HepG2 (cell line): Measurements from ENCODE around the gene ADM5. TPM values are rescaled to one million over a fixed set of nuclear protein-coding genes. Genes with fewer than 3 reads are reported as not detected.

ENCODE experiments used
- ARID2 ChIP-seq: sonication (generic); formaldehyde crosslinking; IDR thresholded peaks from 2 replicates; pipeline ENCODE4 v1.8.1; 2022; ENCODE audit warnings: mild to moderate bottlenecking, missing genetic modification reagents, borderline replicate concordance
- CERS6 ChIP-seq: sonication (generic); formaldehyde crosslinking; IDR thresholded peaks from 2 replicates; pipeline ENCODE4 v1.5.0; 2020; ENCODE audit warnings: missing genetic modification reagents
- DMAP1 ChIP-seq: IDR thresholded peaks from 2 replicates; pipeline ENCODE4 v1.6.1; 2016
- FUBP1 ChIP-seq: sonication (generic); formaldehyde crosslinking; IDR thresholded peaks from 2 replicates; pipeline ENCODE4 v1.5.1; 2020; ENCODE audit warnings: missing genetic modification reagents, mild to moderate bottlenecking, borderline replicate concordance
- IKZF1 ChIP-seq: fragments of 450-650 bp; IDR thresholded peaks from 2 replicates; pipeline ENCODE4 v1.7.1; 2016
- KLF11 ChIP-seq: IDR thresholded peaks from 2 replicates; pipeline ENCODE4 v1.6.1; 2016; ENCODE audit warnings: missing compliant biosample characterization
- KLF16 ChIP-seq, 2 experiments: sonication (generic) in 1 of 2; formaldehyde crosslinking in 1 of 2; IDR thresholded peaks; 2 replicates each; pipeline versions ENCODE4 v1.6.1 to v1.8.0; 2016 to 2023; ENCODE audit warnings: missing genetic modification reagents in 2 of 2, missing compliant biosample characterization in 1 of 2
- MXD3 ChIP-seq: IDR thresholded peaks from 2 replicates; pipeline ENCODE4 v1.6.1; 2016; ENCODE audit warnings: mild to moderate bottlenecking, missing biosample characterization, missing genetic modification reagents
- NR0B2 ChIP-seq: sonication (generic); formaldehyde crosslinking; IDR thresholded peaks from 2 replicates; pipeline ENCODE4 v1.4.0; 2020; ENCODE audit warnings: mild to moderate bottlenecking, missing genetic modification reagents
- SCMH1 ChIP-seq: sonication (generic); formaldehyde crosslinking; IDR thresholded peaks from 2 replicates; pipeline ENCODE4 v1.9.0; 2021; ENCODE audit warnings: missing genetic modification reagents, mild to moderate bottlenecking, borderline replicate concordance
- SMAD3 ChIP-seq: sonication (generic); formaldehyde crosslinking; IDR thresholded peaks from 2 replicates; pipeline ENCODE4 v1.4.0; 2020; ENCODE audit warnings: missing genetic modification reagents
- TFDP2 ChIP-seq: sonication (generic); formaldehyde crosslinking; IDR thresholded peaks from 2 replicates; pipeline ENCODE4 v1.4.0; 2020; ENCODE audit warnings: missing genetic modification reagents
- TFE3 ChIP-seq: IDR thresholded peaks from 2 replicates; pipeline ENCODE4 v1.6.1; 2016
- TIGD3 ChIP-seq: sonication (generic); formaldehyde crosslinking; IDR thresholded peaks from 2 replicates; pipeline ENCODE4 v1.5.1; 2020; ENCODE audit warnings: mild to moderate bottlenecking, missing genetic modification reagents, borderline replicate concordance
- TRIM22 ChIP-seq: fragments of 450-650 bp; IDR thresholded peaks from 2 replicates; pipeline ENCODE4 v1.6.1; 2017
- ZC3H13 ChIP-seq: sonication (generic); formaldehyde crosslinking; IDR thresholded peaks from 2 replicates; pipeline ENCODE4 v1.8.1; 2023; ENCODE audit warnings: mild to moderate bottlenecking, missing genetic modification reagents, moderate library complexity
- ZNF672 ChIP-seq: sonication (generic); formaldehyde crosslinking; IDR thresholded peaks from 2 replicates; pipeline ENCODE4 v1.8.1; 2022; ENCODE audit warnings: missing genetic modification reagents
- ZNF816 ChIP-seq: sonication (generic); formaldehyde crosslinking; IDR thresholded peaks from 2 replicates; pipeline ENCODE4 v1.8.0; 2022; ENCODE audit warnings: missing genetic modification reagents, mild to moderate bottlenecking, borderline replicate concordance
- polyA plus RNA-seq, 8 experiments: library from polyadenylated mRNA; depleted of rRNA in 3 of 8; stranded (reverse) in 7 of 8; unstranded in 1 of 8; fragments of >200 nt; fragmentation: Illumina TruSeq in 4 of 8; extraction: Trizol in 4 of 8; gene quantifications; 2 replicates each; pipeline versions ENCODE4 v1.2.1 to v1.2.3, GENCODE V29; 2011 to 2016; ENCODE audit warnings: low read depth in 4 of 8, missing spikeins in 1 of 8, mixed read lengths in 1 of 8; ENCODE audit not compliant: insufficient read depth in 1 of 8
- total RNA-seq, 5 experiments: library from RNA; depleted of rRNA; stranded (reverse); fragments of >200 nt; fragmentation: Illumina TruSeq; extraction: Trizol; gene quantifications; 2 replicates each; pipeline ENCODE4 v1.2.3, GENCODE V29; 2016; ENCODE audit warnings: low read depth in 1 of 5

ADM5 gene
- total and polyA plus RNA-seq, 2 of the 13 experiments (the other 11 are each of a cell fraction or from before 2014, with no cell fraction given): 2.7 to 4.1 TPM

- TF ChIP-seq ZC3H13 (peak; percentile 84; the same call in 1 of the 2 replicates), IKZF1 (no peak), ZNF816 (no peak), TFE3 (CRISPR knock-in tag) (0 out of 2 replicates have a peak, but pooled peaks have one; percentile 34), MXD3 (CRISPR knock-in tag) (no peak), NR0B2 (CRISPR knock-in tag) (peak; percentile 82; the same call in 1 of the 2 replicates), CERS6 (CRISPR knock-in tag) (no peak), FUBP1 (CRISPR knock-in tag) (no peak), KLF11 (CRISPR knock-in tag) (peak; percentile 51; the same call in 1 of the 2 replicates), ZNF672 (CRISPR knock-in tag) (0 out of 2 replicates have a peak, but pooled peaks have one; percentile 80), ARID2 (CRISPR knock-in tag) (no peak), TRIM22 (no peak), KLF16 (CRISPR knock-in tag; IDR thresholded peaks at IDR 0.05) (peak in 1 of 2 experiments; percentile 85; a peak in 1 of 4 replicates), SCMH1 (CRISPR knock-in tag) (no peak), TIGD3 (CRISPR knock-in tag) (no peak), DMAP1 (CRISPR knock-in tag) (no peak; the same call in 1 of the 2 replicates), TFDP2 (peak; percentile 62; the same call in 1 of the 2 replicates), SMAD3 (CRISPR knock-in tag) (peak; percentile 71; the same call in 1 of the 2 replicates)
Measured at GRCh38 chr19:49672131-49672919, 17.1 kb upstream of the ADM5 start (continued).
